HG02571 (cell line): ENCODE measurements around the gene CNPY4.

ENCODE experiments used
- ATAC-seq: cut with Tn5 transposase; IDR thresholded peaks from one replicate; pipeline ENCODE4 v1.9.1; 2021; ENCODE audit warnings: mild to moderate bottlenecking, moderate library complexity; ENCODE audit not compliant: unreplicated experiment

CNPY4 gene

DNA sequence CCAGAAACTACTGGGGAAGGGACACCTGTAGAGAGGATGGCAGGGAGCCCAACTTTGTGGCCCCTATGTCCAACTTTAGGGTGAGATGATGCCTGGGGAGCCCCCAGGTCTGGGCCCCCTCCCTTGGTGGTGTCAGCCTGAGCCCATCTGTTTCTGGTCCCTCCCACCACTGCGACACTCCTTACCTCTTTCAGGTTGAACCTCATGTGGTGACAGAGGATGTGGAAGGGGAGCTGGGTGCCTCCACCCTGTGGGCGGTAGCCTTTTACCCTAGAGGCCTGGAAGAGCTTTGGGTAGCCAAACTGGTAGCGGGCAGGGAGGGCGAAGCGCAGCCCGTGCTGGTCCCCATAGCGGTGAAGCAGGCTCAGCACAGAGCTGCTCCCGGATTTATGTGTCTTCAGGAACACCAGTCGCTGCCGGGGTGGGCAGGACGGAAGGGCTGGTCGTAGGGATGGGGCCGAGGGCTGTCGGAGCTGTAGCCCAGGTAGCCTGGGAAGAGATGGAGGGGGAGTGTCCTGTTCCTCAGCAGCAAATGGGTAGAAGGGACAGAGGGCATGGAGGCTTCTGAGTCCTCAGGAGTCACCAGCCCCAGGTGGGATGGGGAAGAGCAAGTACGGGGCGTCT lies 47.0 kb downstream of the CNPY4 start:
- no peak for ATAC-seq

DNA sequence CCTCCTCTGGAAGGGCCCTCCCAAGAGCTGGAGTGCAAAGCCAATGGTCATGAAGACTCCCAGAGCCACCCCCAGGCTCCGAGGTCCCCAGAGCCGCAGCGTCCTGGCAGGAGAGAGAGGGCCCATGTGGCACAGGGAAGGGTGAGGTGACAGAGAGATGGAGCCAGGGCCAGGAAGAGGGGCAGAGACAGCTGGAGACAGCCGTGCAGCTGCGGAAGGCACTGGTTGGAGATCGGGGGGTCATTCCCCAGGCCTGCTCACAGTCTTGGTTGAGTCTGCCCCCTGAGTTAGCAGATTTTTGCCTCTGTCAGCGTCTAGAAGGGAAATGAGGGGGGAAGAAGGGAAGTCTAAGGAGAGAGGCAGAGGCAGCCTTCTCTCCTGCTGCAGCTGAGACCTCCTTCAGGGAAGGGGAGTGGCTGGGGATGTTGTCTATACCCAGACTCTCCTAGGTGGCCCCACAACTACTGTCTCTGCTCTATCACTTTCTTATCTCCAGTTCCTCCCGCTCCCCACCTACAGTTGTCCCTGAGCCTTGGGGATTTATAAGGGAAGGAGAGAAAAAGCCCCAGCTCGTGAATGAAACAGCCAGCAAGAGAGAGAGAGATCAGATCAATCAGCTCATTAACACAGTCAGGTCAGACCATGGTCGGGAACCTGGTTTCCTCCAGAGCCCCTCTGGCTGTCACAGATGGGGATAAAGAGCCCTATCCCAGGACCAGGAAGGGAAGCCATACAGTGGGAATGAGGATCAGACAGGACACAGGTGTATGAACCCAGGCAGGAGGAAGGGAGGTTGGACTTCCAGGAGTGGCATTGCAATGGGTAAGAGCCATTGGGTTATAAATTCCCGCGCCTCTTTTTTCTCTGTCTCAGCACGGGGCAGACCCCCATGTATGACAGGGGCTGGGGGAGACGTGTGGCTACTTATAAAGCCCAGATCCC lies 47.8 kb downstream of the CNPY4 start:
- ATAC-seq = no peak

DNA sequence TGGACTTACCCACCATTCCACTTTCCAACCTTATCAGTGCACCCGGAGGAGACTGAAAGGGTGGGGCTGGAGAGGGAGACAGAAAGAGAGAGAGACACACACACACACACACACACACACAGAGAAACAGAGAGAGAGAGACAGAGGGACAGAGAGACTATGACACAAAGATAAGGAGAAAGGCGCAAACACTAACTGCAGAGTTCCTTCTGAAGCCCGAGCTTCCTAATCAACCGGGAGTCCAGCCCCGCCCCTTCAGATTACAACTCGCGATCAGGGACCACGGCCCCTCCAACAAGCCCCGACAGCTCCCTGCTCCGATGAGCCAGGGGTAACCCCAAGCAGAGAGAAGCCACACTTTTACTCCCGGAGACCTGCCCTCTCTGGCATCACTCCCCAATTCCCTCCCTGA lies 48.5 kb downstream of the CNPY4 start:
- ATAC-seq = no peak

DNA sequence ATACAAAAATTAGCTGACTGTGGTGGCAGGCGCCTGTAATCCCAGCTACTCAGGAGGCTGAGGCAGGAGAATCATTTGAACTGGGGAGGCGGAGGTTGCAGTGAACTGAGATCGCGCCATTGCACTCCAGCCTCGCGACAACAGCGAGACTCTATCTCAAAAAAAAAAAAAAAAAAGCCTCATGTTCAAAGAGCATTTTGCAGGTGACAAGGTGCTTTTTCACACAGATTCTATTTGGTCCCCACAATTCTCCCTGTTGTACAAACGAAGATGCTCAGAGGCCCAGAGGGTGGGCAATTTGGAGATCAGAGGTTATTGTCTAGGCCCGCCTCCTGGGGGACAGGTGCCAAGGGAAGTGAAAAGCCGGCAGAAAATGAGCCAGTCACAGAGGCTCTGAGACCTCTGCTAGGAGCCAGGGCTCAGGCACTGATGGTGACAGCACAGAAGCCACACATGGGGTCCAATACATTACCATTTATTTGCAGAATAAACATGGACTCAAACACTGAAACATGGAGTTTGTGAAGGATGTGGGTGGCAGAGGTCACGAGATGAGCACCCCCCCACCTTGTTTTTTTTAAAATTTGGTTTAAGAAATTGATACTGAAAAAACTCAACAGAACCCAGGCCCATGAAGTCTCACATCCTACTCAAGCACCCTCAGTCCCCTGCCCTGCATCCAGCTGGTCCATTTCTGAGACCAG lies 49.9 kb downstream of the CNPY4 start:
- no peak for ATAC-seq

DNA sequence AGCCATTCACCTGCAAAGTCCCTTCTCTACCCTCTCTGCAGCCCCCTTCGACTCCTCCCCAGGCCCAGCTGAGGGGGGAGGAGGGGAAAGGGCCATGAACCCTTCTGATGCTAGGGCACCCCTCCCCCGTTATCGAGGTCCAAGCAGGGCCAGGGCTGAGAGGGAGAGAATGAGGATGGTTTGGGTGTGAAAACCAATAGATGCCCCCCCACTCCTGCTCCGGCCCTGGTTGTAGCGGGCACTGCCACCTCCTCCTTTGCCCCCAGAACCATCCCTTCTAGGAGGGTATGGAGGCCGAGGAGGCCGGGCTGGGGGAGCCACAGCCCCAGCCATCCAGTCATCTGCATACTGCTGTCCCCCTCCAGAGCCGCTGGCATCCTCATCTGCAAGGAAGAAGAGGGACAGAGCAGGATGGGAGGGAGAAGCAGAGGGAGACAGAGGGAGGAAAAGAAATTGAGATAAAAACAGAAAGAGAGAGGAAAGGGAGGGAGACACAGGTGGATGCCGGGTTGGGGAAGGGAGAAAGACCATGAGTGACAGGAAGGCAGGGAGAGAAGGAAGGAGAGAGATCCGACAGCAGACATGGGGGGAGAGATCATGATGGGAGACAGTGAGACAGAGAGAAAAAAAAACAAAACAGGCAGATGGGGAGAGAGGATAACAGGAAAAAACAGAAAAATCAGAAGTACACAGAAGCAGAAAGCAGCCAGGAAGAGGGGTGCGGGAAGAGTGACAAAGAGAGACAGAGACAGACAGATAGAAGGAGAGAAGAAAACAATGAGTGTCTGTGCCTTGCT lies 50.9 kb downstream of the CNPY4 start:
- no peak for ATAC-seq

DNA sequence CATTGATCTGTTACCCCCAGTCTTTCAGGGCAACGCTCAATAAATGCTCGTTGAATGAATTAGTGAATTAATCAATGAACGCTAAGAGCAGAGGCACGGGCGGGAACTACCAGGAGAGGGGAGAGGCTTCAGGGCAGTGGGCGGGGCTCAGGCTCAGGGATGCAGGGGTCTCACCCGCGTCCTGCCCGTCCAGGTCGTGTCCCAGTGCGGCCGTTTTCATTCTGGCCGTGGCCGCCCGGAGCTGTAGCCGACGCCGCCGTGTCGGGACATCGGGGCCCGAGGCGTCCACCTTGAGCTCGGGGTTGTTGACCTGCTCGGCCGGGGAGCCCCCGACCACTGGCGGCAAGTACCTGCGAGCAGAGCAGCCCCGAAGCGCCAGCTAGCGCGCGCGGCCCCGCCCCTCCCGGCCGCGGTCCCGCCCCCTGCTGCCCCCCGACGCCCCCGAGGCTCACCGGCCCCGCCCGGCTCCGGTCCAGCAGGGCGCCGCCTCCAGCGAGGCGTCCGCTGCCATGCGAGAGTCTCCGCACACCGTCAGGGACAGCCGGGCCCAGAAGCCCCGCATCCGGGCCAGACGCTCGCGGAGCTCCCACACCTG lies 51.8 kb downstream of the CNPY4 start:
- ATAC-seq = no peak

- ATAC-seq = no peak
These were observed 52.4 kb downstream of the CNPY4 start for GRCh38 chr7:100171840-100172239.

DNA sequence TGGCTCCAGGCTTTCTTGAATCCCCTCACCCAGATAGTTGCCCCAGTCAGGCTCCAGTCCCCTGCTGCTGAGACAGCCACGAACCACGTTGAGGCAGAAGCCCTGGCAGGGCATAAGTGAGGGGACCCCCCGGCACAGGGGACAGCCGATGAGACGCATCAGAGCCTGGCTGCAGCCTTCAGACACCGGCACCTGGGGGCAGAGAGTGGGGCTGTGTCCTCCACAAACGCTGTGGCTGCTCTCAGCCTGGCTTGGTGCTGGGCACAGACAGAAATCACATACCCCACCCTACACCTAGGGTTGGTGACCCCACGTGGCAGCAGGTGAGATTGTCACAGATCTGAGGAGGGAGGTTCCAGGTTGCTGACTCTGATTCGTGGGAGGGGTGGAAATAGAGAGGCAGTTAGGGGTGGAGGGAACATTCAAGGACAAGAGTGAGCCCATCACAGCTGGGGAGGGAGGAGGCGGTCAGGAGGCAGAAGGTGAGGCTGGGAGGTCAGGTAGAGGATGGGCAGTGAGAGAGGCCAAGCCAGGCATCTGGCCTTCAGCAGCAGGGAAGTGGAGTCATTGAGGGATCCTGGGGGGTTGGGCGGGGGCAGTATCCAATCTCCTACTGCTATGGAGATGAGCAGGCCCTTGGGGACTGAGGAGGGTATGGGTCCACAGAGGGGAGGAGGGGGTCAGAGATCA lies 54.5 kb downstream of the CNPY4 start:
- no peak for ATAC-seq

- ATAC-seq = no peak
These were observed 55.1 kb downstream of the CNPY4 start for GRCh38 chr7:100174582-100174981.
